B cell (primary cell): ENCODE measurements around the gene TES. TPM values are rescaled to one million over a fixed set of nuclear protein-coding genes. Genes with fewer than 3 reads are reported as not detected.

Source experiments
- ATAC-seq: fragments of 200-7000 bp; cut with Tn5 transposase; one replicate; pipeline ENCODE4 v1.10.0; 2021; ENCODE audit warnings: low read depth, mild to moderate bottlenecking, moderate number of reproducible peaks, moderate library complexity
- CTCF ChIA-PET: fragments of 350-600 bp; sonication (Branson Sonifier 250); formaldehyde crosslinking; loops from one replicate; lab custom pipeline; 2021; ENCODE audit warnings: antibody characterized with exemption, inconsistent platforms; lab: Charles Lee
- POLR2A ChIA-PET: fragments of 350-600 bp; sonication (Branson Sonifier 250); formaldehyde crosslinking; loops from one replicate; lab custom pipeline; 2021; ENCODE audit warnings: antibody characterized with exemption; lab: Charles Lee
- DNase-seq: peaks from one replicate; pipeline ENCODE4 v3.0.0; 2013
- H2AFZ ChIP-seq: 2 replicates; pipeline ENCODE4 v1.6.1; 2012; ENCODE audit warnings: mild to moderate bottlenecking, low read depth, low read length; ENCODE audit not compliant: insufficient read depth, poor library complexity, severe bottlenecking
- H3K27ac ChIP-seq, 2 donors: 1 replicate in 1 of 2; 2 replicates in 1 of 2; pipeline ENCODE4 v1.5.1; 2012 to 2013; ENCODE audit warnings: low read length in 2 of 2, mild to moderate bottlenecking in 2 of 2, moderate library complexity in 1 of 2
- H3K27me3 ChIP-seq, 4 experiments: fragments of 200-600 bp in 1 of 4; sonication (generic) in 1 of 4; replicated peaks in 1 of 4; 1 replicate in 2 of 4; 2 replicates in 2 of 4; pipeline versions ENCODE4 v1.6.1 to v1.7.0; 2013 to 2016; ENCODE audit warnings: low read length in 3 of 4, mild to moderate bottlenecking in 2 of 4, mixed read lengths in 1 of 4, moderate library complexity in 1 of 4; ENCODE audit not compliant: insufficient read depth in 4 of 4, control insufficient read depth in 3 of 4; ENCODE audit errors: control extremely low read depth in 1 of 4
- H3K36me3 ChIP-seq, 2 experiments: replicated peaks in 1 of 2; 1 replicate in 1 of 2; 2 replicates in 1 of 2; pipeline versions ENCODE4 v1.6.1 to v1.7.1; 2013; ENCODE audit warnings: low read length in 1 of 2; ENCODE audit not compliant: insufficient read depth in 2 of 2, control insufficient read depth in 1 of 2; ENCODE audit errors: control extremely low read depth in 1 of 2, extremely low read depth in 1 of 2
- H3K4me1 ChIP-seq, 2 donors: fragments of 200-600 bp in 1 of 2; sonication (generic) in 1 of 2; 1 replicate in 1 of 2; 2 replicates in 1 of 2; pipeline versions ENCODE4 v1.5.1 to v1.6.1; 2013 to 2017; ENCODE audit warnings: low read length in 2 of 2; ENCODE audit not compliant: control insufficient read depth in 2 of 2, insufficient read depth in 2 of 2
- H3K4me2 ChIP-seq: replicated peaks from 2 replicates; pipeline ENCODE3; 2012; ENCODE audit warnings: mild to moderate bottlenecking, low read depth, low read length; ENCODE audit not compliant: poor library complexity, severe bottlenecking
- H3K4me3 ChIP-seq, 5 experiments: fragments of 200-600 bp in 1 of 5; sonication (generic) in 1 of 5; 1 replicate in 3 of 5; 2 replicates in 2 of 5; pipeline versions ENCODE4 v1.5.1 to v1.7.0; 2011 to 2016; ENCODE audit warnings: low read length in 4 of 5, mild to moderate bottlenecking in 4 of 5, low read depth in 2 of 5, control low read depth in 1 of 5, moderate library complexity in 1 of 5; ENCODE audit not compliant: insufficient read depth in 1 of 5; ENCODE audit errors: control extremely low read depth in 1 of 5, extremely low read depth in 1 of 5
- H3K79me2 ChIP-seq: fragments of 200-600 bp; sonication (generic); one replicate; pipeline ENCODE4 v1.6.0; 2016; ENCODE audit warnings: low read length; ENCODE audit not compliant: control insufficient read depth, insufficient read depth
- H3K9ac ChIP-seq: fragments of 200-600 bp; sonication (generic); 2 replicates; pipeline ENCODE4 v1.6.1; 2017; ENCODE audit warnings: mild to moderate bottlenecking, low read length, moderate library complexity
- H3K9me3 ChIP-seq, 3 donors: one replicate each; pipeline versions ENCODE4 v1.6.1 to v1.7.1; 2013; ENCODE audit warnings: low read length in 2 of 3; ENCODE audit not compliant: control insufficient read depth in 2 of 3, insufficient read depth in 1 of 3; ENCODE audit errors: control extremely low read depth in 1 of 3
- H4K20me1 ChIP-seq: 2 replicates; pipeline ENCODE4 v1.6.0; 2012; ENCODE audit warnings: mild to moderate bottlenecking, low read length; ENCODE audit not compliant: insufficient read depth, control insufficient read depth, poor library complexity, severe bottlenecking
- H3K27ac Mint-ChIP-seq: one replicate; pipeline ENCODE4 v1.8.0; 2021; ENCODE audit warnings: mixed read lengths
- H3K27me3 Mint-ChIP-seq: one replicate; pipeline ENCODE4 v1.8.0; 2021; ENCODE audit warnings: mixed read lengths
- H3K4me1 Mint-ChIP-seq: one replicate; pipeline ENCODE4 v1.8.0; 2021; ENCODE audit warnings: mixed read lengths
- H3K4me3 Mint-ChIP-seq: one replicate; pipeline ENCODE4 v1.8.0; 2021; ENCODE audit warnings: mixed read lengths
- H3K9me3 Mint-ChIP-seq: one replicate; pipeline ENCODE4 v1.8.0; 2022; ENCODE audit warnings: mixed read lengths; ENCODE audit not compliant: insufficient read depth
- CTCF ChIP-seq: fragments of 200-600 bp; IDR thresholded peaks from one replicate; pipeline ENCODE4 v1.8.0; 2022; ENCODE audit warnings: antibody characterized with exemption, mild to moderate bottlenecking
- EZH2 ChIP-seq: IDR thresholded peaks from 2 replicates; pipeline ENCODE4 v1.6.1; 2012; ENCODE audit warnings: borderline replicate concordance, low read depth, mild to moderate bottlenecking, moderate library complexity, low read length; ENCODE audit not compliant: insufficient read depth, poor library complexity, severe bottlenecking
- WGBS: methylation state at CpG from one replicate; pipeline ENCODE4 v1.1.5; 2013; ENCODE audit warnings: missing lambda C conversion rate; ENCODE audit not compliant: insufficient coverage; 5-methylcytosine and 5-hydroxymethylcytosine counted together
- intact Hi-C: fragments of 100-400 bp; cut with micrococcal nuclease; formaldehyde crosslinking; loops from one replicate; pipeline ENCODE4 v1.10.0; 2022
- polyA plus RNA-seq: library from polyadenylated mRNA; depleted of rRNA; stranded (reverse); fragments of >200 nt; gene quantifications from 2 replicates; pipeline ENCODE4 v1.2.3, GENCODE V29; 2012
- total RNA-seq, 2 donors: library from RNA; stranded (reverse); fragments of 120-200 nt in 1 of 2; gene quantifications; 1 replicate in 1 of 2; 2 replicates in 1 of 2; pipeline versions ENCODE4 v1.2.3 to v1.2.4, GENCODE V29; 2013 to 2022

The TES gene
- total and polyA plus RNA-seq, 2 donors (not counting 1 experiment from before 2014, with no cell fraction given) = 55.3 to 62.5 TPM

GRCh38 chr7:116176226-116176625 lies 34.1 kb upstream of the TES start:
- Mint-ChIP-seq H3K4me3 (no peak overlapping the region), H3K27ac (no peak overlapping the region), H3K9me3 (no peaks in the 10 kb centered on the region), H3K4me1 (no peaks in the 10 kb centered on the region), H3K27me3 (no peaks in the 10 kb centered on the region)
- H3K4me2 ChIP-seq = no peak overlapping the region
- no peak overlapping the region for H3K9ac ChIP-seq
- no peak overlapping the region for H2AFZ ChIP-seq
- TF ChIP-seq CTCF = no peak
- no peak for TF ChIP-seq EZH2
- 83% methylated on average over 2 of the region's 2 CpGs for WGBS
- H3K27me3 ChIP-seq = no peaks in the 10 kb centered on the region
- H4K20me1 ChIP-seq = no peaks in the 10 kb centered on the region
- H3K9me3 ChIP-seq = no peaks in the 10 kb centered on the region
- no peak for ATAC-seq
- H3K4me1 ChIP-seq = no peaks in the 10 kb centered on the region
- no peak for DNase-seq
- no peaks in the 10 kb centered on the region for H3K36me3 ChIP-seq
- no peak overlapping the region for H3K27ac ChIP-seq
- intact Hi-C loops = no loop called here
- ChIA-PET POLR2A (no interaction called here), CTCF (interaction anchor here (0.6 to 14.7 kb wide), 22 partner anchors 9 to 634 kb away, joined by 3 to 497 read pairs (median 6); partner anchors contain the start of gene TES)
- no peak overlapping the region for H3K4me3 ChIP-seq
- H3K79me2 ChIP-seq = no peaks in the 10 kb centered on the region

- no peak overlapping the region for H3K27ac Mint-ChIP-seq
- WGBS = 100% methylated on average over 1 of the region's 3 CpGs
- no peak overlapping the region for H3K9ac ChIP-seq
- no peaks in the 10 kb centered on the region for H3K27me3 Mint-ChIP-seq
- H3K36me3 ChIP-seq = no peaks in the 10 kb centered on the region
- no peaks in the 10 kb centered on the region for H3K4me1 ChIP-seq
- no peak overlapping the region for H3K4me2 ChIP-seq
- H3K9me3 ChIP-seq = peaks cover 0 to 2% (median 0%) of the 10 kb centered on the region in 3 donors
- H3K4me3 ChIP-seq = no peak overlapping the region
- H3K4me3 Mint-ChIP-seq = no peak overlapping the region
- H3K4me1 Mint-ChIP-seq = no peaks in the 10 kb centered on the region
- no peaks in the 10 kb centered on the region for H3K79me2 ChIP-seq
- TF ChIP-seq CTCF (no peak), EZH2 (no peak)
- H3K9me3 Mint-ChIP-seq = no peaks in the 10 kb centered on the region
- no peak overlapping the region for H3K27ac ChIP-seq
- POLR2A ChIA-PET = no interaction called here
- CTCF ChIA-PET = interaction anchor here (1.1 to 14.7 kb wide), 22 partner anchors 9 to 633 kb away, joined by 3 to 497 read pairs (median 6); partner anchors contain the start of gene TES
- H3K27me3 ChIP-seq = no peaks in the 10 kb centered on the region
- H4K20me1 ChIP-seq = no peaks in the 10 kb centered on the region
- no peak overlapping the region for H2AFZ ChIP-seq
- intact Hi-C loops = no loop called here
- DNase-seq (no peak), ATAC-seq (no peak)
Measured at GRCh38 chr7:116177009-116177408, 33.3 kb upstream of the TES start.
